DOHH2 (cell line): ENCODE measurements around the gene GCNA.
A peak's percentile ranks its signal among the peaks of the same experiment; 100 is the strongest.

Source experiments
- H3F3A ChIP-seq: fragments of 200-600 bp; sonication (generic), shearing (Covaris generic); 2 replicates; pipeline ENCODE4 v1.6.0; 2016; ENCODE audit warnings: antibody characterized with exemption, mild to moderate bottlenecking; ENCODE audit not compliant: control insufficient read depth, insufficient read depth
- H3K27ac ChIP-seq: fragments of 200-600 bp; sonication (generic); 2 replicates; pipeline ENCODE4 v1.5.1; 2014; ENCODE audit warnings: low read depth, mild to moderate bottlenecking, low read length, moderate library complexity
- H3K27me3 ChIP-seq: fragments of 200-600 bp; sonication (generic); 2 replicates; pipeline ENCODE4 v1.6.1; 2014; ENCODE audit warnings: mild to moderate bottlenecking, low read length, mixed read lengths; ENCODE audit not compliant: control insufficient read depth
- H3K36me3 ChIP-seq: fragments of 200-600 bp; sonication (generic); 2 replicates; pipeline ENCODE4 v1.6.1; 2014; ENCODE audit warnings: mild to moderate bottlenecking, low read length, moderate library complexity, mixed read lengths; ENCODE audit not compliant: control insufficient read depth
- H3K4me1 ChIP-seq: fragments of 200-600 bp; sonication (generic); 2 replicates; pipeline ENCODE4 v1.6.1; 2014; ENCODE audit warnings: mild to moderate bottlenecking, low read length, mixed read lengths; ENCODE audit not compliant: control insufficient read depth
- H3K4me2 ChIP-seq: fragments of 200-600 bp; sonication (generic); 2 replicates; pipeline ENCODE4 v1.6.0; 2014; ENCODE audit warnings: mild to moderate bottlenecking, low read length, moderate library complexity
- H3K4me3 ChIP-seq: fragments of 200-600 bp; sonication (generic); 2 replicates; pipeline ENCODE4 v1.5.1; 2014; ENCODE audit warnings: mild to moderate bottlenecking, low read length, mixed read lengths
- H3K79me2 ChIP-seq: fragments of 200-600 bp; sonication (generic); 2 replicates; pipeline ENCODE4 v1.6.1; 2014; ENCODE audit warnings: mild to moderate bottlenecking, low read length, mixed read lengths; ENCODE audit not compliant: control insufficient read depth
- H3K9me2 ChIP-seq: fragments of 200-600 bp; sonication (generic); replicated peaks from 2 replicates; pipeline ENCODE4 v1.6.1; 2014; ENCODE audit warnings: mild to moderate bottlenecking, low read length, mixed read lengths; ENCODE audit not compliant: control insufficient read depth
- H3K9me3 ChIP-seq: fragments of 200-600 bp; sonication (generic); 2 replicates; pipeline ENCODE4 v1.6.1; 2014; ENCODE audit warnings: antibody characterized with exemption, low read length, mixed read lengths; ENCODE audit not compliant: control insufficient read depth, insufficient read depth
- H4K20me1 ChIP-seq: fragments of 200-600 bp; sonication (generic); 2 replicates; pipeline ENCODE4 v1.6.0; 2014; ENCODE audit warnings: low read depth, mild to moderate bottlenecking, antibody characterized with exemption, low read length, moderate library complexity; ENCODE audit not compliant: control insufficient read depth, insufficient read depth
- EZH2phosphoT487 ChIP-seq: fragments of 200-600 bp; sonication (generic); IDR thresholded peaks from 2 replicates; pipeline ENCODE4 v1.6.1; 2017; ENCODE audit warnings: borderline replicate concordance, mild to moderate bottlenecking, antibody characterized with exemption, low read length, moderate library complexity, mixed read lengths
- TF ChIP-seq, protein P1 (sequence below): fragments of 200-600 bp; sonication (generic); IDR thresholded peaks from one replicate; pipeline ENCODE4 v1.5.1; 2014; ENCODE audit warnings: antibody characterized with exemption, mild to moderate bottlenecking, low read depth, low read length; ENCODE audit not compliant: poor library complexity, severe bottlenecking

The GCNA gene

DNA sequence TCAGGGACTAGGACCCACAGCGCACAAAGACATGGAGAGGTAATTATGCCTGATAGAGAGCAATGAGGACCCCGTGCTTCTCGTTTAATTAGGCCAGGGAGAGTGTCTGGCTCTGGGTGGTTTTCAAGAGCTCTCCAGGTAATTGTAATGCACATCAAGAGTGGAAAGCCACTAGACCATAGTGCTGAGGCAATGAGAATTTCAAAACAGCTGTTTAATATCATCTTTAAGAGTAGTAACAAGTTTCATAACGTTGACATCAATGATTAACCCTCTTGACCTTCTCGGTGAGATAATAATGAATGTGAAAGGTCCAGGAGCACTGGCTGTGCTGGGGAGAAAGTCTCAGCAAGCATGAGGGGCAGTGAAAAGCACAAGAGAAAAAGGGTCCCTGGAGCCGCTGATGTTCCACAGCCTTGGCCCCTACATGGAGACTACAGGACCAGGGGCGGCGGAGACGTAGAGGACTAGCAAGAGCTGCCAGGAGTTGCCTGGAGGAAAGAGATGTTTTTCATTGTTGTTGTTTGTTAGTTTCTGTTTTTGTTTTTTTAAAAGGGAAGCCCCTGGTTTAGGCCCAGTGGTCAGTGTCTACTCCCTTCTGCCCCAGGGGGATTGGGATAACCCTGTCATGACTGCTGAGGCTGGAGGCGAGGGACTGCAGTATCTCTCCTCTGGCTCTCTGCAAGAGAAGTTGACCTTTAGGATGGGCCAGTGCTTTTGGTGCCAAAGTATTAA lies 54.9 kb downstream of the GCNA start:
- no peaks in the 10 kb centered on the region for H4K20me1 ChIP-seq
- H3K9me3 ChIP-seq: no peaks in the 10 kb centered on the region
- H3K4me1 ChIP-seq: peaks cover 30% of the 10 kb centered on the region
- no peaks in the 10 kb centered on the region for H3F3A ChIP-seq
- no peaks in the 10 kb centered on the region for H3K36me3 ChIP-seq
- no peaks in the 10 kb centered on the region for H3K79me2 ChIP-seq
- H3K9me2 ChIP-seq: no peaks in the 10 kb centered on the region
- no peak overlapping the region for H3K4me3 ChIP-seq
- no peak overlapping the region for H3K27ac ChIP-seq
- H3K27me3 ChIP-seq: no peaks in the 10 kb centered on the region
- TF ChIP-seq, protein P1, sequence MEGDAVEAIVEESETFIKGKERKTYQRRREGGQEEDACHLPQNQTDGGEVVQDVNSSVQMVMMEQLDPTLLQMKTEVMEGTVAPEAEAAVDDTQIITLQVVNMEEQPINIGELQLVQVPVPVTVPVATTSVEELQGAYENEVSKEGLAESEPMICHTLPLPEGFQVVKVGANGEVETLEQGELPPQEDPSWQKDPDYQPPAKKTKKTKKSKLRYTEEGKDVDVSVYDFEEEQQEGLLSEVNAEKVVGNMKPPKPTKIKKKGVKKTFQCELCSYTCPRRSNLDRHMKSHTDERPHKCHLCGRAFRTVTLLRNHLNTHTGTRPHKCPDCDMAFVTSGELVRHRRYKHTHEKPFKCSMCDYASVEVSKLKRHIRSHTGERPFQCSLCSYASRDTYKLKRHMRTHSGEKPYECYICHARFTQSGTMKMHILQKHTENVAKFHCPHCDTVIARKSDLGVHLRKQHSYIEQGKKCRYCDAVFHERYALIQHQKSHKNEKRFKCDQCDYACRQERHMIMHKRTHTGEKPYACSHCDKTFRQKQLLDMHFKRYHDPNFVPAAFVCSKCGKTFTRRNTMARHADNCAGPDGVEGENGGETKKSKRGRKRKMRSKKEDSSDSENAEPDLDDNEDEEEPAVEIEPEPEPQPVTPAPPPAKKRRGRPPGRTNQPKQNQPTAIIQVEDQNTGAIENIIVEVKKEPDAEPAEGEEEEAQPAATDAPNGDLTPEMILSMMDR: no peak
- no peak for TF ChIP-seq EZH2phosphoT487
- no peak overlapping the region for H3K4me2 ChIP-seq

DNA sequence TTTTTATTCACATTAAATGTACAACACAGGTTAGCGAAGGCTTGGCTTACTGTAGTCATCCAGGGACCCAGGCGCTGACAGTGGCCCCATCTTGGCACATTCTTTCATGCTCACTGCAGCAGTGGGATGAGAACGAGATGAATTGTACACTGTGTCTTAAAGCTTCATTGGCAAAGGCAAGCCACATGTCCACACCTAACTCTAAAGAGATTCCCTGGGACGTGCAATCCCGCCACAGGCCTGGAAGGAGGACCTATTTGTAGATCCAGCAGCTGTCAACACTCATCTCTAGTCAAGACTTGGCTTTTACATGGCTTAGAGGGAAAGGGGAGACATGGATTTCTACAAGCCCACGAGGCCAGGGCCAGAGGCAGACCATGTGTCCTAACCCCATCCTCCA lies 56.1 kb downstream of the GCNA start:
- TF ChIP-seq EZH2phosphoT487: no peak
- TF ChIP-seq, protein P1: no peak
- H3K36me3 ChIP-seq: no peaks in the 10 kb centered on the region
- H3F3A ChIP-seq: no peaks in the 10 kb centered on the region
- no peaks in the 10 kb centered on the region for H3K9me3 ChIP-seq
- H3K27me3 ChIP-seq: no peaks in the 10 kb centered on the region
- no peak overlapping the region for H3K27ac ChIP-seq
- H3K4me2 ChIP-seq: no peak overlapping the region
- no peak overlapping the region for H3K4me3 ChIP-seq
- H3K79me2 ChIP-seq: no peaks in the 10 kb centered on the region
- no peaks in the 10 kb centered on the region for H3K9me2 ChIP-seq
- no peaks in the 10 kb centered on the region for H4K20me1 ChIP-seq
- peaks cover 30% of the 10 kb centered on the region for H3K4me1 ChIP-seq

DNA sequence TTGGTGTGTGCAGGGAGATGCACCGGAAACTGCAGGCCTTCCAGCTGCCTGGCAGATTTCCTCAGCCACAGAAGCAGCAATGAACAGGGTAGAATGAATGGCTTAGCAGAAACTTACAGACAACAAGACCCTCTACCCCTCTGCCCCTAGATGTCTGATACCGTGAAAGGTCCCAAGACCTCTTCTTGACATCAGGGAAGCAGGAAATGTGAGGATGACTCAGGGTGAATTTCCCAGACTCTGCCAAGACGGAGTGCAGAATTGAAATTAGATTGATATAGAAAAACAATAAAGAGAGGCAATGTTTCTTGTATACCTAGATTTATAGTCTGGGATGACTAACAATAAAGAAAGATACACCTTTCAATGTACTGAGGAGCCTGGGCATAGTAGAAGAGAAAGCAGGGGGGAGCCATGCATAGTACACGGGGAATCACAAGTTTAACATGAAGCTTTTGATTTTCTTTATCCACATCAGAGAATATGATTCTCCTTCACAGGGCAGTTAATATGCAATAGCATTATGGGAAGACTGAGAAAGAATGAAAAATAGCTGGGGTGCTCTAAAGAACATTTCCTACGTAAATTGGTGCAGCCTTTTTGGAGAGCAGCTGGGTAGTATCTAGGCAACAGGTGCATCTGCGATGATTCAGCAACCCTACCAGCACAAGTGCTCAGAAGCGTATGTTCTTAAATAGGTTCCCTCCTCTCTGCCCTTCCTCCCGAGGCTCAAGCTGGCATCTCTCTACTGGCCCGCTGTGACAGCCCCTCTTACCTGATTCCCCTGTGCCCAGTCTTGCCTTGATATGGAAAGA lies 58.4 kb downstream of the GCNA start:
- no peaks in the 10 kb centered on the region for H4K20me1 ChIP-seq
- H3K4me2 ChIP-seq: peak overlapping the region; percentile 29
- H3F3A ChIP-seq: no peaks in the 10 kb centered on the region
- no peaks in the 10 kb centered on the region for H3K79me2 ChIP-seq
- H3K4me3 ChIP-seq: no peak overlapping the region
- H3K27ac ChIP-seq: no peak overlapping the region
- no peaks in the 10 kb centered on the region for H3K9me3 ChIP-seq
- no peaks in the 10 kb centered on the region for H3K36me3 ChIP-seq
- no peaks in the 10 kb centered on the region for H3K9me2 ChIP-seq
- no peak for TF ChIP-seq EZH2phosphoT487
- TF ChIP-seq, protein P1: no peak
- H3K4me1 ChIP-seq: peaks cover 25% of the 10 kb centered on the region
- no peaks in the 10 kb centered on the region for H3K27me3 ChIP-seq
